ENCODE data around the gene MRRF.

The MRRF gene

GRCh38 chr9:122246666-122247065, 18.0 kb upstream of the MRRF start:
- Histone ChIP-seq H3K27ac (no peak overlapping the region), H3K4me3 (no peak overlapping the region), H3K27me3 (no peaks in the 10 kb centered on the region), H3K4me1 (no peaks in the 10 kb centered on the region), H3K36me3 (peaks cover 76 to 93% (median 83%) of the 10 kb centered on the region in 3 donors), H3K9me3 (no peaks in the 10 kb centered on the region)
- intact Hi-C loops (cut with DNase I; ENCODE audit: low total_unique reads), result no loop called here
- TF ChIP-seq, protein P1, sequence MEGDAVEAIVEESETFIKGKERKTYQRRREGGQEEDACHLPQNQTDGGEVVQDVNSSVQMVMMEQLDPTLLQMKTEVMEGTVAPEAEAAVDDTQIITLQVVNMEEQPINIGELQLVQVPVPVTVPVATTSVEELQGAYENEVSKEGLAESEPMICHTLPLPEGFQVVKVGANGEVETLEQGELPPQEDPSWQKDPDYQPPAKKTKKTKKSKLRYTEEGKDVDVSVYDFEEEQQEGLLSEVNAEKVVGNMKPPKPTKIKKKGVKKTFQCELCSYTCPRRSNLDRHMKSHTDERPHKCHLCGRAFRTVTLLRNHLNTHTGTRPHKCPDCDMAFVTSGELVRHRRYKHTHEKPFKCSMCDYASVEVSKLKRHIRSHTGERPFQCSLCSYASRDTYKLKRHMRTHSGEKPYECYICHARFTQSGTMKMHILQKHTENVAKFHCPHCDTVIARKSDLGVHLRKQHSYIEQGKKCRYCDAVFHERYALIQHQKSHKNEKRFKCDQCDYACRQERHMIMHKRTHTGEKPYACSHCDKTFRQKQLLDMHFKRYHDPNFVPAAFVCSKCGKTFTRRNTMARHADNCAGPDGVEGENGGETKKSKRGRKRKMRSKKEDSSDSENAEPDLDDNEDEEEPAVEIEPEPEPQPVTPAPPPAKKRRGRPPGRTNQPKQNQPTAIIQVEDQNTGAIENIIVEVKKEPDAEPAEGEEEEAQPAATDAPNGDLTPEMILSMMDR (IDR thresholded peaks at IDR 0.05), result no peak
- no peak for DNase-seq

DNA sequence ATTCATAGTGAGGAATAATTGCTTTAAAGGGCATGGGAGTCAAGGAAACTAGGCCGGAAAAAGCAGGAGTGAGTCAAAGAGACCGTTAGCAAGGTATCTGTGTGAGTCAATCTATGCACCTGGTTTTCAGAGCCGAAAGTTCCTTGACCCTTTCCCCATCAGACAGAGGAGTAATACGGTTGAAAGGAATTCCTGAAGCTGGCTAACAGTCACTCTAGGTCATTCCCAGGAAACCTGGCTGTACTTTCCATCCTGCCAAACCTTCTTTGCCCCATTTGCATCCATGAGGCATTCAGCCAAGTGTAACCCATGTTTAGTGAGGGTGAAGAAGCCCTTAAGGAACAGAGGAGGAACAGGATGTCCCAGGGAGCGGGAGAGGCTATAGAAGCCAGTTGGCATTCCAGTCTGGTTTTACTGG, 16.2 kb upstream of the MRRF start:
- intact Hi-C loops (cut with DNase I; ENCODE audit: low total_unique reads), result no loop called here
- Histone ChIP-seq H3K9me3 (no peaks in the 10 kb centered on the region), H3K27me3 (no peaks in the 10 kb centered on the region), H3K36me3 (peaks cover 62 to 86% (median 67%) of the 10 kb centered on the region in 3 donors), H3K4me1 (no peaks in the 10 kb centered on the region), H3K27ac (no peak overlapping the region), H3K4me3 (no peak overlapping the region)
- TF ChIP-seq, protein P1 (IDR thresholded peaks at IDR 0.05), result no peak
- DNase-seq, result no peak

- no peaks in the 10 kb centered on the region for H3K4me1 ChIP-seq
- H3K27me3 ChIP-seq, result no peaks in the 10 kb centered on the region
- intact Hi-C loops (cut with DNase I; ENCODE audit: low total_unique reads), result no loop called here
- no peaks in the 10 kb centered on the region for H3K9me3 ChIP-seq
- DNase-seq, result no peak
- H3K36me3 ChIP-seq, result peaks cover 33 to 80% (median 38%) of the 10 kb centered on the region in 3 donors
- TF ChIP-seq, protein P1 (IDR thresholded peaks at IDR 0.05), result no peak
- H3K4me3 ChIP-seq, result no peak overlapping the region
- no peak overlapping the region for H3K27ac ChIP-seq
Observed at GRCh38 chr9:122251351-122251750, 13.3 kb upstream of the MRRF start.

GRCh38 chr9:122252796-122253195, 11.9 kb upstream of the MRRF start:
- H3K27ac ChIP-seq, result no peak overlapping the region
- peaks cover 22 to 75% (median 33%) of the 10 kb centered on the region in 3 donors for H3K36me3 ChIP-seq
- H3K9me3 ChIP-seq, result no peaks in the 10 kb centered on the region
- no peak overlapping the region for H3K4me3 ChIP-seq
- no peak for DNase-seq
- intact Hi-C loops (cut with DNase I; ENCODE audit: low total_unique reads), result no loop called here
- TF ChIP-seq, protein P1 (IDR thresholded peaks at IDR 0.05), result no peak
- no peaks in the 10 kb centered on the region for H3K27me3 ChIP-seq
- H3K4me1 ChIP-seq, result no peaks in the 10 kb centered on the region

DNA sequence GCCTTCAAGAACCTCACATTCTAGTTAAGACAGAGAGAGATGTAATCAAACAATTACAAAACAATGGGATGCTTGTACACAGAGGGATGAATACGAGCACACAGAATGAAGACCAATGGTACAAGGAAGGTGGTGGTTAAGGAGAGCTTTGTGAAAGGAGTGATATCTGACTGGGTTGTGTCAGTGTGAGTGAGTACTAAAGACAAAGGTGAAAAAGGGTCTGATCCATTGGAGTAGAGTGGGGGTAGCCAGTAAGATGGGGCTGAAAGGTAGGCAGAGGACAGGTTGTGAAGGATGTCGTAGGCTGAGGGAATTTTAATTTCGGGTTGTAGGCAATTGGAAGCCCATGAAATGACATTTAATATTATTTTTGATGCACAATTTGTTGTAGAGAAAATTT, 9.9 kb upstream of the MRRF start:
- TF ChIP-seq, protein P1 (IDR thresholded peaks at IDR 0.05), result no peak
- no peaks in the 10 kb centered on the region for H3K27me3 ChIP-seq
- H3K4me3 ChIP-seq, result no peak overlapping the region
- H3K9me3 ChIP-seq, result no peaks in the 10 kb centered on the region
- H3K36me3 ChIP-seq, result peaks cover 32 to 76% (median 33%) of the 10 kb centered on the region in 3 donors
- H3K4me1 ChIP-seq, result no peaks in the 10 kb centered on the region
- intact Hi-C loops (cut with DNase I; ENCODE audit: low total_unique reads), result no loop called here
- DNase-seq, result no peak
- no peak overlapping the region for H3K27ac ChIP-seq

- no peak for DNase-seq
- intact Hi-C loops (cut with DNase I; ENCODE audit: low total_unique reads), result no loop called here
- Histone ChIP-seq H3K4me1 (peaks cover 0 to 8% (median 2%) of the 10 kb centered on the region in 4 donors), H3K36me3 (peaks cover 36 to 74% (median 38%) of the 10 kb centered on the region in 3 donors), H3K9me3 (no peaks in the 10 kb centered on the region), H3K27me3 (no peaks in the 10 kb centered on the region), H3K4me3 (no peak overlapping the region), H3K27ac (no peak overlapping the region)
- TF ChIP-seq, protein P1 (IDR thresholded peaks at IDR 0.05), result no peak
Observed at GRCh38 chr9:122256206-122256605, 8.5 kb upstream of the MRRF start.
